HepG2 (cell line): ENCODE data around the gene ANKRD52. TPM values are rescaled to one million over a fixed set of nuclear protein-coding genes. Genes with fewer than 3 reads are reported as not detected.

Source experiments
- ATAC-seq: fragments of 200-7000 bp; cut with Tn5 transposase; 3 replicates; pipeline ENCODE4 v1.9.1; 2020; ENCODE audit warnings: mild to moderate bottlenecking, moderate library complexity
- BruUV-seq: library from RNA; stranded (reverse); fragments of 400-500 nt; replicated peaks from 2 replicates; lab custom pipeline; 2021; lab: Mats Ljungman, UMichigan
- CTCF ChIA-PET: fragments of 300-600 bp; formaldehyde crosslinking; extraction: SDS; loops from one replicate; lab custom pipeline; 2021; ENCODE audit warnings: low total read pairs, inconsistent platforms, low intra/inter-chr PET ratio; lab: Yijun Ruan, JAX
- POLR2A ChIA-PET: fragments of 350-600 bp; sonication (Branson Sonifier 250); formaldehyde crosslinking; loops from one replicate; lab custom pipeline; 2020; ENCODE audit warnings: antibody characterized with exemption, inconsistent platforms; lab: Yijun Ruan, JAX
- DNase-seq: peaks from one replicate; pipeline ENCODE4 v3.0.0-alpha.2; 2015; ENCODE audit warnings: low spot score
- FAIRE-seq: peaks from 3 replicates; lab custom pipeline; 2011; peaks lifted over from hg19 to GRCh38; lab: Jason Lieb, UNC
- H2AFZ ChIP-seq: one replicate; pipeline ENCODE4 v1.6.1; 2011; ENCODE audit warnings: low read length, inconsistent platforms
- H3K27ac ChIP-seq: fragments of 300-600 bp; 3 replicates; pipeline ENCODE4 v1.8.0; 2011; ENCODE audit warnings: mixed run types, mild to moderate bottlenecking, mixed read lengths, low read length, inconsistent platforms; ENCODE audit not compliant: insufficient read depth; ENCODE audit errors: extremely low read length
- H3K27me3 ChIP-seq, 2 experiments: fragments of 200-600 bp in 1 of 2; 2 replicates in 1 of 2; 3 replicates in 1 of 2; pipeline versions ENCODE4 v1.6.0 to v1.8.0; 2011; ENCODE audit warnings: low read length in 2 of 2, mild to moderate bottlenecking in 2 of 2, moderate library complexity in 2 of 2, inconsistent platforms in 1 of 2; ENCODE audit not compliant: insufficient read depth in 2 of 2, control insufficient read depth in 1 of 2
- H3K36me3 ChIP-seq, 2 experiments: fragments of 200-600 bp in 1 of 2; replicated peaks in 1 of 2; 2 replicates in 1 of 2; 3 replicates in 1 of 2; pipeline versions ENCODE4 v1.5.1 to v1.8.0; 2011; ENCODE audit warnings: low read length in 2 of 2, inconsistent platforms in 1 of 2; ENCODE audit not compliant: insufficient read depth in 2 of 2, control insufficient read depth in 1 of 2
- H3K4me1 ChIP-seq: 2 replicates; pipeline ENCODE4 v1.5.1; 2012; ENCODE audit warnings: low read length, inconsistent platforms; ENCODE audit not compliant: insufficient read depth
- H3K4me2 ChIP-seq: 2 replicates; pipeline ENCODE4 v1.6.0; 2011; ENCODE audit warnings: low read depth, low read length, inconsistent platforms
- H3K4me3 ChIP-seq, 3 experiments: fragments of 200-600 bp in 1 of 3; sonication (generic), shearing (Covaris generic) in 1 of 3; replicated peaks in 1 of 3; 2 replicates each; pipeline ENCODE4 v1.5.1; 2011 to 2016; ENCODE audit warnings: low read length in 3 of 3, inconsistent platforms in 2 of 3, low read depth in 2 of 3, mild to moderate bottlenecking in 2 of 3, control low read depth in 1 of 3, mixed read lengths in 1 of 3; ENCODE audit not compliant: insufficient read depth in 1 of 3
- H3K79me2 ChIP-seq: one replicate; pipeline ENCODE4 v1.6.1; 2011; ENCODE audit warnings: low read length, inconsistent platforms; ENCODE audit not compliant: insufficient read depth
- H3K9ac ChIP-seq: 2 replicates; pipeline ENCODE4 v1.6.0; 2011; ENCODE audit warnings: mild to moderate bottlenecking, low read depth, low read length, inconsistent platforms; ENCODE audit not compliant: insufficient read depth
- H3K9me3 ChIP-seq: 2 replicates; pipeline ENCODE4 v1.5.1; 2012; ENCODE audit warnings: mild to moderate bottlenecking, low read length
- H4K20me1 ChIP-seq: 2 replicates; pipeline ENCODE4 v1.6.0; 2011; ENCODE audit warnings: inconsistent platforms, mild to moderate bottlenecking, low read length, moderate library complexity; ENCODE audit not compliant: insufficient read depth
- ARID4A ChIP-seq: sonication (generic); formaldehyde crosslinking; IDR thresholded peaks from 2 replicates; pipeline ENCODE4 v1.5.0; 2020; ENCODE audit warnings: mild to moderate bottlenecking, missing genetic modification reagents, borderline replicate concordance
- KDM5A ChIP-seq: fragments of 200-600 bp; sonication (generic); IDR thresholded peaks from 2 replicates; pipeline ENCODE4 v1.7.0; 2018; ENCODE audit warnings: antibody characterized with exemption, mild to moderate bottlenecking, low read length, borderline replicate concordance
- KLF12 ChIP-seq: sonication (generic); formaldehyde crosslinking; IDR thresholded peaks from 2 replicates; pipeline ENCODE4 v1.4.0; 2020; ENCODE audit warnings: missing genetic modification reagents, borderline replicate concordance
- MIER2 ChIP-seq: IDR thresholded peaks from 2 replicates; pipeline ENCODE4 v1.6.1; 2016; ENCODE audit warnings: missing biosample characterization, missing genetic modification reagents
- MLLT10 ChIP-seq: sonication (generic); formaldehyde crosslinking; IDR thresholded peaks from 2 replicates; pipeline ENCODE4 v1.4.0; 2020; ENCODE audit warnings: missing genetic modification reagents
- MYC ChIP-seq: sonication (generic); formaldehyde crosslinking; IDR thresholded peaks from 2 replicates; pipeline ENCODE4 v1.9.0; 2021; ENCODE audit warnings: missing genetic modification reagents, borderline replicate concordance
- NFATC3 ChIP-seq: sonication (generic); formaldehyde crosslinking; IDR thresholded peaks from 2 replicates; pipeline ENCODE4 v1.5.1; 2020; ENCODE audit warnings: mild to moderate bottlenecking, missing genetic modification reagents
- NR2F1 ChIP-seq, 2 experiments: fragments of 450-650 bp in 1 of 2; formaldehyde crosslinking in 1 of 2; IDR thresholded peaks; 2 replicates each; pipeline versions ENCODE4 v1.5.0 to v1.6.1; 2016 to 2020; ENCODE audit warnings: mild to moderate bottlenecking in 1 of 2, missing compliant biosample characterization in 1 of 2, missing genetic modification reagents in 1 of 2, moderate library complexity in 1 of 2
- PPARG ChIP-seq: conservative IDR thresholded peaks from 2 replicates; pipeline ENCODE4 v1.6.1; 2016; ENCODE audit warnings: missing biosample characterization, missing genetic modification reagents
- SALL1 ChIP-seq: sonication (generic); formaldehyde crosslinking; IDR thresholded peaks from 2 replicates; pipeline ENCODE4 v1.8.0; 2022; ENCODE audit warnings: mild to moderate bottlenecking, missing genetic modification reagents
- ZBTB39 ChIP-seq: sonication (generic); formaldehyde crosslinking; IDR thresholded peaks from 2 replicates; pipeline ENCODE4 v1.5.0; 2020; ENCODE audit warnings: missing genetic modification reagents
- ZNF138 ChIP-seq: sonication (generic); formaldehyde crosslinking; IDR thresholded peaks from 2 replicates; pipeline ENCODE4 v1.5.0; 2020; ENCODE audit warnings: mild to moderate bottlenecking, low read depth, missing genetic modification reagents
- ZNF333 ChIP-seq: sonication (generic); formaldehyde crosslinking; IDR thresholded peaks from 2 replicates; pipeline ENCODE4 v1.4.0; 2020; ENCODE audit warnings: mild to moderate bottlenecking, missing genetic modification reagents, borderline replicate concordance
- ZNF367 ChIP-seq: sonication (generic); formaldehyde crosslinking; IDR thresholded peaks from 2 replicates; pipeline ENCODE4 v1.4.0; 2020; ENCODE audit warnings: missing genetic modification reagents, borderline replicate concordance
- ZNF597 ChIP-seq: sonication (generic); formaldehyde crosslinking; IDR thresholded peaks from 2 replicates; pipeline ENCODE4 v1.5.0; 2020; ENCODE audit warnings: missing genetic modification reagents
- ZNF709 ChIP-seq: sonication (generic); formaldehyde crosslinking; IDR thresholded peaks from 2 replicates; pipeline ENCODE4 v1.5.0; 2020; ENCODE audit warnings: mild to moderate bottlenecking, missing genetic modification reagents
- WGBS: methylation state at CpG from one replicate; pipeline ENCODE4 v1.1.6; 2017; ENCODE audit warnings: low lambda C conversion rate; 5-methylcytosine and 5-hydroxymethylcytosine counted together
- in situ Hi-C: cut with HindIII; loops from 2 replicates; pipeline ENCODE4 v1.10.0; 2017; ENCODE audit warnings: low pct_unique_long_range_greater_than_20kb; ENCODE audit not compliant: extremely low pct_ligation_motif_present
- intact Hi-C: fragments of 100-400 bp; cut with micrococcal nuclease; formaldehyde crosslinking; loops from one replicate; pipeline ENCODE4 v1.10.0; 2022; ENCODE audit not compliant: unreplicated experiment
- polyA plus RNA-seq, 8 experiments: library from polyadenylated mRNA; depleted of rRNA in 3 of 8; stranded (reverse) in 7 of 8; unstranded in 1 of 8; fragments of >200 nt; fragmentation: Illumina TruSeq in 4 of 8; extraction: Trizol in 4 of 8; gene quantifications; 2 replicates each; pipeline versions ENCODE4 v1.2.1 to v1.2.3, GENCODE V29; 2011 to 2016; ENCODE audit warnings: low read depth in 4 of 8, missing spikeins in 1 of 8, mixed read lengths in 1 of 8; ENCODE audit not compliant: insufficient read depth in 1 of 8
- total RNA-seq, 5 experiments: library from RNA; depleted of rRNA; stranded (reverse); fragments of >200 nt; fragmentation: Illumina TruSeq; extraction: Trizol; gene quantifications; 2 replicates each; pipeline ENCODE4 v1.2.3, GENCODE V29; 2016; ENCODE audit warnings: low read depth in 1 of 5

Gene ANKRD52
- total and polyA plus RNA-seq, 2 of the 13 experiments (the other 11 are each of a cell fraction or from before 2014, with no cell fraction given) = 7.8 to 9.2 TPM

GRCh38 chr12:56206452-56207166 lies 51.6 kb downstream of the ANKRD52 start:
- H3K4me3 ChIP-seq = no peak overlapping the region
- no peak overlapping the region for H3K9ac ChIP-seq
- H3K27ac ChIP-seq = no peak overlapping the region
- peaks cover 23 to 51% of the 10 kb centered on the region in 2 experiments for H3K36me3 ChIP-seq
- no peaks in the 10 kb centered on the region for H3K4me1 ChIP-seq
- FAIRE-seq (peak; percentile 87), DNase-seq (peak; percentile 56), ATAC-seq (peak; percentile 96)
- no peaks in the 10 kb centered on the region for H4K20me1 ChIP-seq
- 76% methylated on average over 11 of the region's 14 CpGs for WGBS
- no peaks in the 10 kb centered on the region for H3K27me3 ChIP-seq
- in situ Hi-C loops = no loop called here
- H3K9me3 ChIP-seq = no peaks in the 10 kb centered on the region
- no peak overlapping the region for H3K4me2 ChIP-seq
- ChIA-PET CTCF (interaction anchor here (1.3 to 1.7 kb wide), 2 partner anchors 17 to 52 kb away, joined by 5 to 15 read pairs; partner anchors contain the start of genes ANKRD52 and NABP2), POLR2A (interaction anchor here (0.7 to 3.6 kb wide), 9 partner anchors 9 to 154 kb away, joined by 3 to 34 read pairs (median 5); partner anchors contain the start of genes ANKRD52, COQ10A, RNF41 and STAT2)
- no peak overlapping the region for H2AFZ ChIP-seq
- intact Hi-C loops = loop anchor here (2.0 kb wide), 1 partner anchor 14 kb away; the partner anchor contains the start of gene RNF41
- BruUV-seq = no TSS peak
- no peaks in the 10 kb centered on the region for H3K79me2 ChIP-seq
- TF ChIP-seq PPARG (CRISPR knock-in tag) (no peak), SALL1 (CRISPR knock-in tag) (peak; percentile 29; the same call in 1 of the 2 replicates), ZNF333 (no peak), MYC (no peak), ZNF597 (no peak), ZNF138 (CRISPR knock-in tag) (no peak), ARID4A (CRISPR knock-in tag) (no peak; the same call in 1 of the 2 replicates), ZNF709 (CRISPR knock-in tag) (no peak), KLF12 (CRISPR knock-in tag) (no peak), MIER2 (CRISPR knock-in tag) (no peak), ZBTB39 (CRISPR knock-in tag) (no peak), KDM5A (no peak), ZNF367 (CRISPR knock-in tag) (no peak), NR2F1 (CRISPR knock-in tag; IDR thresholded peaks at IDR 0.05) (no peak), NFATC3 (CRISPR knock-in tag) (no peak), MLLT10 (CRISPR knock-in tag) (no peak)
